Stimulated activated CD4-positive, alpha-beta T cell treated with anti-CD3 and anti-CD28 coated beads, Interleukin-15, amount 100 ng/mL, for 24 hours (primary cell): ENCODE data around the gene SMAD5.

Experiments
- DNase-seq: peaks from one replicate; pipeline ENCODE4 v3.0.0-alpha.2; 2020

Gene SMAD5

DNA sequence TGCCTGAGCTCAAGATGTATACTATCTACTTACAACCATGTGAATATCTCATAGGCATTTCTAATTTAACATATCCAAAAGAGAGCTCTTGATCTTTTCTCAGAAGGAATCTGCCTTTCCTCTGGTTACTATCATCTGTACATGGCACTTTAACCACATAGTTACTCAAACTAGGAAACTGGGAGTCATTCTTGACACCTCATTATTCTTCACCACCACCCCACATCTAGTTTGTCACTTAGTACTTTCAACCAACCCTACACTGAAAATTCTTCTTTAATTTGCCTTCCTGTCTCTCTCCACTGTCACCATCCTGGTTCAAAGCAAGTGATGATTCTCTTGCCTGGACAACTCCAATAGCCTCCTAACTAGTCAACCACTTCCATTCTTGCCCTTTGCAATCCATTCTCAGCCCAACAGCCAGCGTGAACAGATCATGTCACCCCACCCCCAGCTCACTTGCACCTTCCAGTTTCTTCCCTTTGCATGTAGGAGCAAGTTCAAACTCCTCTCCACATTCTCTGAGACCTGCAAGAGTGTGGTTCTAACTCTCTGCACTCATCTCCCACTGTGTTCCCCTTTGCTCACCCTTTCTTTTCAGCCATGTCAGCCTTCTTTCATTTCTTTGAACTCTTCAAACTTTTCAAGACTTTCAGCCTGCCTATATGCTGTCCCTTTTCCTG lies 17.3 kb upstream of the SMAD5 start:
- no peak for DNase-seq

DNA sequence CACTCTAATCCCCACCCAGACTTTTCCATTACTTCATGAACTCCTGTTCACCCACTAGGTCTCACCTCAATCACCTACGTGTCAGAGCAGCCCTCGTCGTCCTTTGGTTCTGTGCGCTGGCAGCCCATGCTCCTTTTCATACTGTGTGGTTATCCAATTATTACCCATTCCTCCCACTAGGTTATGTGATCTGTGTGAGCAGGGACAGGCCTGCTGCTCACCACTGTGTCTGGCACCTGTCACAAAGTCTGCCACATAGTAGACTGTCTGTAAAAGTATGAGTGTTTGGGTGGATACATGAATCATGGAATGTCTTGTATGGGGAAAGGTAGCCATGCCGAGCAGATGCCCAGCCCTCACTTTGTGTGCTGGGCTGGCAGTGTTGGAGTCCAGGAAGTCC lies 12.1 kb upstream of the SMAD5 start:
- DNase-seq = no peak

DNA sequence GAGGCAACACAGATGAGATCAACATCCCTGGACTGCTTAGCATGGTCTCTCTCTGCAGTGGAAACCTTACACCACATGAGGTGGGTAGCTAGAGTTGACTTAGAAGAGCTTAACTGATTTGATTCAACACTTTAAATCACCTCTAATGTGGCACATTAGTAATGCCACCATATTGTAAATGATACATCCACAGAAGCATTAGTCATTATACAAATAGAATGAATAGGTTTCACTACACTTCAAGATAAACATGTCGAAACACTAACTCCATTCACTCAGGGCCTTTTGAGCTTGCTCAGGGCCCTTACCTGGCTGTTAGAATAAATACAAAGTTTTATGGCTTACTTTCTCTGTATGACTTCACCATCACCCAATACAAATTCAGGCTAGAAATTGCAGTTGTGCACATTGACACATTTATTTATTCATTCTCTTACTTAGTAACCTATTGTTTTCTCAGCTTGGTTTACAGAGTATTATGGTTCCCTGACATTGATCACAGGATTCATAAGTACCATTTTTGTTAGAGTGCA lies 9.3 kb upstream of the SMAD5 start:
- no peak for DNase-seq

DNA sequence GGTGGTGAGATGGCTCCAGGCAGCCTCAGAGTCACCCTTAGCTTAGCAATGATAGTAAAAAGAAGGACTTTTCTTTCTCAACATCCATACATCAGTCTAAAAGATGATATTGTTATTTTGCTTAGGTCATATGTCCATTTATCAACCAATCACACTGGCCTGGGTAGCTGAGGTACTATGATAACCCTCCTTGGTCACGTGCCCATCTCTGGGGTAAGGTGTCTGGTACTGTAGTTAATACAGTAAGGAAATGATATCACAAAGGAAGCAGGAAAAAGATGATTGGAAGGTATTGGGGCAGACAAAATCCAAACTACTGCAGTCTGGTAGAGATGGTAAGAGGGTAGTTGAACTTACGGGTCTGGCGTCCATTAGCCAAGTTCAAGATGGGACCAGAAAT lies 5.1 kb upstream of the SMAD5 start:
- DNase-seq = no peak

DNA sequence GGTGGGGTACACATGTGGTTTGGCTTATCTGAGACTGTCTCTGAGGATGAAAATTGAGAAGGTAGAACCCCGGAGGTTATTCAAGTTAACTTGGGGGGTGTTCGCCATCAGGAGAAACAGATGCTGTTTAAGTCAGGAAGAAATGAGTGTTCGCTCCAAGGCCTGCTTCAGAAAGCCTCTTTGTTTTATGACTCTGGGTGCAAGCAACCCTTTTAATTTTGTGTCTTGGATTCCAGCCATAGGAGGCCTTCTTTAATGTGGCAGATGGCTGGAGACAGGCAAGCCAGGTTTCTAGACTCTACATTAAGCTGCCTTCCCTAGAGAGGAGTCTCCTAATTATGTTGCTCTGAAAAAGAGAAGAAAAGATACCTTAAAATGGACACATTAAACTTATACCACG lies 4.2 kb upstream of the SMAD5 start:
- DNase-seq = no peak

DNA sequence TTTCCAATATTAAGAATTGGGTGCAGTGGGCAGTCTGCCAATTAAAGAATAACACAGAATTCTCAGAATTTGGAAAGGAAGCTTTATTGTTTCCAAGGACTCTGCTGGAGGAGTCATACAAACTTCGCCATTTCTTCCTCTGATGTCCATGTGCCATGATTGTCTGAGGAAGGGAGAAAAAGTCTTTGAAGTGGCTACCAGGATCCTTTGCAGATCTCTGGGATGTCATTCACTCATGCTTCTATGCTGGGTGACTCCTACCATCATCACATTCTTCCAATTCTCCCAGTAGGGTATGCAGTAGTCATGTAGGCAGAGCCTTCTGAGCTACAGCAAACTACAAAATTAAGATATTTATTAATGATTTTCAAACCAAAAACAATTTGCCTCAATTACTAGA lies 3.2 kb upstream of the SMAD5 start:
- DNase-seq = no peak

DNA sequence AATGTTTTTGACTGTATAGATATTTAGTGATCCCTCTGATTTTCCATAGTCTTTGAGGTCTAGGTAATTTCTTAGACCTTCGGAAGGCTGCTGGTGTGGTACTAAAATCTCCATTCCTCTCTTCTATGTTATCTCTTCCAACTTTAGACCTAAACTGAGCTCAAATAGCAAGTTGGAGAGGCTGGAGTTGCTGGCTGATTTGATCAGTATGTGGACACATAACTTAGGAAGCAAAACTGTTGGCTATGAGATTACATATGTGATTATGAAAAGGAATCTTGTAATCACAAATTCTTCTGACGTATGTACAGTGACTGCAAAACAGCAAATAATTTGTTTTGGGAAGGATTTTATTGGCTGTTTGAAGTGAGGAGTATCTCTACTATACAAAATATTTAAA lies 2.1 kb upstream of the SMAD5 start:
- no peak for DNase-seq

DNA sequence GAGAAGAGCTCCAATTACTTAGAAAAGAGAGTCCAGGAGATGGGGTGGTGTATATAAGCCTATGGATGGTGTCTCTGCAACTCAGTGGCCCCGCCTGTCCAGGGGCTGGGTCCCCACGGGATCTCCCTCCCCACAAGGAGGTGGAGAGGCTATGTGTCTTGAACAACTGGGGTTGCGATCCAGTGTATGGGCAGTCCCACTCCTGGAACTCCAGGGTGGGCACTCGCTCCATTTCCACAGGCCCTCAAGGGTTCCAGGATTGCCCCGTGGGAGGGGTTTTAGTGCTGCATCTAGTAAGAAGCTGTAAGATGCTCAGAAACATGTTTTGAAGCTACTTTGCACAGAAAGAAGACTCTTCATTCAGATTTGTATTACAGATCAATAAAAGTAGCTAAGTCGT lies 558 bp upstream of the SMAD5 start:
- peak; percentile 4 for DNase-seq

DNA sequence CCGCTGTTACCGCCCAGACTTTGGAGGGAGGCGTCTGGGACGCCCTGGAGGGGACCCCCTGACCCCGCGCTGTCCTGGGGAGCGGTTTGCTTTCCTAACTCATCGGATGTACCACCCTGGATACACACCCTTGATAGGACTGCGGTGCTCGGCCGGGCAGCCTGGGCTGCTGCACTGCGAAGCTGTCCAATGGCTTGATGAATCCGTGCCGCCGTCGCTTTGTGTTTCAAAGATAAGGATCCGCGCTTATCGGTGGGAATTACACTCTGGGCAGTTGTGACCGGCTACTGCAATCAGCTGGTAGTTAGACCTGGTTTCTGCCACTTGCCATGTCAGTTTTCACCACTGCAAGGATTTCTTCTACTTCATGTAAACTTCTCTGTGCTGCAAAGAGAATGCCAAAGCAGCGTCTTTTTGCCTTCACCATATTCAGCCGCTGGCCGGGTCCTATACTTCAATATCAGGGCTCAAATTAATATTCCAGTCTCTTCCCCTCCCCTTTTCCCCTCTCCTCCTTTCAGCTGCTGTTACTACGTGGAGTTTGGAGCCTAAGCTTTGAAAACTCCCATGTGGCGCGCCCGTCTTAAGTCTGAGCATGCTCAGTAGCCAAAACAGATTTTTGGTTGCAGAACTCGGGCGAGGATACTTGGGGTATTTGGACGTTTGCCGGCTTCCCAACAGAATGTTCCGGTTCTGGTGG lies 727 bp downstream of the SMAD5 start:
- DNase-seq = peak; percentile 23

DNA sequence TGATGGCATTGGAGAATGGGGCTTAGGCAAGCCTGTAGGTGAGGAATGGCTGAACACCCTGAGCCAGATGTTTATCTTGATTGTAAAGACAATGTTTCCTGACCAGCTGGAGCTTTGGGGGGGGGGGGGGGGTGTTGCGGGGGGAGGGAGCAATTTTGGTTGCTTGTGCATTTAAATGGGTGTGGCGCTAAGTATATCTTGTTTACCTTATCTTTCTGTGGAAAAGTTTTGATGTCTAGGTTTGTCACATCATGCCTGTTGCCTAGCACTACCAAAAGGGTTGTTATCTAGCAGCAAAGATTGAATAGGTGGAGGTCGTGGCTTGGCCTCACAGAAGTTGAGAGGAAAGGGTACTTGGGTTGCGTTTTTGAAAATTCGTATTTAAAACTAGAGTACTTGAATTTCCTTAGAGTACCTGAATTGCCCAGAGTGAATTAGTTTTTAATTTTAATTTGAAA lies 1.3 kb downstream of the SMAD5 start:
- no peak for DNase-seq

DNA sequence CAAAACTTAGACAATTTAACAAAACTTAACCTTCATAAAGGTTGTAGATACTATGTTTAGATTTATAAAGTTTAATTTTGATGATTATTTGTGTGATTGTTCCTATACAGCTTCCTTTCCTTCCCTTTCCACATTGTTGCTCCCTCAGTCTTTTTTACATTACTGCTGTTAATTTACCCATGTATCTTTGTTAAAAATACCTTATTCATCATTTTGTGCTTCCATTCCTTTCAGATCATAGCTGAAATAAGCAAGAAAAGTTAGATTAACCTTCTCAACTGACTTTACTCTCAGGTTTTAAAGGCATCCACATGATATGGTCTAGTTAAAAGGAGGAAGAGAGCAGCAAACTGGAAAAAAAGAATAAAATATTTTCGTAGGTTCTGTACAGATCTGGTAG lies 2.0 kb downstream of the SMAD5 start:
- no peak for DNase-seq

DNA sequence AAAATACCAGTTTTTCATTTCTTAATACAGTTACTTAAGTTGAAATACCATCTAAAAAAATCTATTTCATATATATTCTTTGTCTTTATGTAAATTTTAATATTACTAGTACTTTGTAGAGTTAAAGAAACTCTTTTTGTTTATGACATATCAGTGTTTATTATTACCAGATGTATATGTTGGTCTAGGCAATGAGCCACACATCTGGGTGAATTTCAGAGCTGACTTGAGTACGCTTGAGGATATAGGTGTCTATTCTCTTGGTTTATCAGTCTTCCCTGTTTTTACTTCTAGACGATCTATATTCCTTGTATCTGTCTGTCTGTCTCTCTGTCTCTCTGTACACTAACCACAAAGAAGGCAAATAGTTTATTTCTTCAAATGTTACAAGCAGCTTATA lies 2.9 kb downstream of the SMAD5 start:
- no peak for DNase-seq

DNA sequence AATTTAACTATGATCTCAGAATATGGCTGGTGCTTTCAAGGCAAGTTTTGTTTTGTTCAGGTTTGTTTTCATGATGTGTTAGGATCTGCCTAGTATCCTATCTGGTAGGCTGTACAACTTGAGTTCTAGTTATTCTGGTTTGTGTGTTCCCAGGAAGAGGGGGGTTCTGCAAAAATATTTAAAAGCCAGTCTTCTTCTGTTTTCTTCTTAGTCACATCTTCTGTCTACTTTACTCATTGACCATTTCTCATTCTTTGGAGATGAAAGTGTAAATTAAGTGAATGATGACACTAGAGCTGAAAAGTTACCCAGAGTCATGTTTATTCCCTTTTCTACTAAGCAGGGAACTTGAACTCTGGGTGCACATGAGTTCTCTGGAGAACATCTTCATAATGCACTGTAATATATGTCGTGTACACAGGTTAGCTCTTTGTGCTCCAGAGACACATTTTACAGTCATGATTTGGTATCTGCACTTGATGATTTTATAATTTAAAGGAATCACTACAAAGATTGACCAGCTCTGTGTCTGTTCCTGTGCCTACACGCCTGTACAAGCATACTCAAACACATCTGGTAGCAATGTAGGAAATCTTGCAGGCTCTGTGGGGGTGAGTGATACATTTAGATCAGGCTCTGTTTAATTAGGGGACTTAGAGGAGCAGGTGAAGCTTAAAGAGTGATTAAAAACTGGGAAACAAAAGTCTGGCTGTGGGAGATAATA lies 5.0 kb downstream of the SMAD5 start:
- no peak for DNase-seq

DNA sequence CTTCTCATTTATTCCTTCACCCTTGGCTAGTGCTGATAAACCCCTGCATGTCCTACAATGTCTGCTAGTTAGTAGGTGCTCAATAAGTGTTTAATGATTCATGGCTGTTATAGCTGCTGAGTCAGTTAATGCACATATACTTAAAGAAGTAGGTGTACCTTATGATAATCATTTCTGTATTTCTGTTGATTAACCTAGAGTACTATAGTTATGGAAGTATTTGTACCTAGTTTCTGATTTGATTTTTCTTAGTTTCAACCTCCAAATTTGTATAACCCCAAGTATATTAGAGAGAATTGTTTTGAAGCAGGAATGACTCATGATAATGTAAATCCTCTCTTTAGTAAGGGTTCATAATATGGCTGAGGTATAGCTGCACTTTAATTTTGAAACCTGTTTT lies 8.9 kb downstream of the SMAD5 start:
- no peak for DNase-seq

DNA sequence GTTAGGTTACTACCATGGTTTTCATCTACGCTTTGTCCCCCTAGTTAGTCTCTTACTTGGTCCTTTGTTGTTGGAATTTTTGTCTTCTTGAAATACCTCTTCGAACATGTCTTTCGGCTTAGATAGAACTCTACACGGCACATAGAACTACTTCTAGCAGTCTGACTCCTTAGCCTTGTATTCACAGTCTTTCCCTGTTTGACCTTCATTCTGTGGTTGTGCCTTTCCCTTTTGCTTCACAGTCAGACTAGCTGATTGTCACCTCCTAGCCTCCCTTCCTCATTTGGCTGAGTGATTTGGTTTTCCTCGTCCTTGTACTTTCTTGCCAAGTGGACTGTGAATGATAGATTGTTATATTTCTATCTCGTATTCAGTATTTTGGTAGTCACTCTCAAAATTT lies 10.7 kb downstream of the SMAD5 start:
- DNase-seq = no peak

DNA sequence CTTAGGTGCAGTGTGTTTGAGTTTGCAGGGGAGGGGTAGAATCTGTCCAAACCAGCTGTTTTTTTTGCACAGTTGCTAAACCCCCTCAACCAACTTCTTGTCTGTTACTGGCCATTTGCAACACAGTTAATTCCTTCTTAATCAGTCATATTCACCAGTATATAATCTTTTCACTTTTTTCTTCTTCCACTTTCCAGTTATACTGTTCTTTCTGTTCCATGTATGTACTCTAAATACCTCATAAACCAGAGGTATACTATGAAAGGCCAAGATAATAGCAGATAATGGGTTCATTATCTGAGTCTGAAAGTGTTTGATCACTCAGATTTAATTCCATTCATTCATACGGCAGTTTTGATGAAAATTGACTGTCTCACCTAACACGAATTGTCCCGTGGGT lies 11.1 kb downstream of the SMAD5 start:
- no peak for DNase-seq

DNA sequence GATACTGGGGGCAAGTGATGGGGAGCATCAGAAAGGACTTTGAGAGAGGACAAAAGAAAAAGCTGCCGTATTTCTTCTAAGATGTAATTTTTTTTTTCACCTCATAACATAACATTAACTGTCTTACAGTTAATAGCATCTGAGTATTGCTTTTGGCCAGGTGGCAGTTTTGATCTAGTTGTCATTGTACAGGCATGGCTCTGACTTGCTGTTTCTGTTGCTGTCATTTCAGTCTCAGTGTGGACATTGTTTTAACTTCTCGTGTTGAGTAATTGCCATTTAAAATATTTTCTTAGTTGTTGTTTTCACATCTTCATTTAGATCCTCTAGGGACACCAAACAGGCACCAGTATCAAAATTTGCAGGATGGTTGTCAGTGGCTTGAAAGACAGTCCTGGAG lies 12.4 kb downstream of the SMAD5 start:
- DNase-seq = no peak

DNA sequence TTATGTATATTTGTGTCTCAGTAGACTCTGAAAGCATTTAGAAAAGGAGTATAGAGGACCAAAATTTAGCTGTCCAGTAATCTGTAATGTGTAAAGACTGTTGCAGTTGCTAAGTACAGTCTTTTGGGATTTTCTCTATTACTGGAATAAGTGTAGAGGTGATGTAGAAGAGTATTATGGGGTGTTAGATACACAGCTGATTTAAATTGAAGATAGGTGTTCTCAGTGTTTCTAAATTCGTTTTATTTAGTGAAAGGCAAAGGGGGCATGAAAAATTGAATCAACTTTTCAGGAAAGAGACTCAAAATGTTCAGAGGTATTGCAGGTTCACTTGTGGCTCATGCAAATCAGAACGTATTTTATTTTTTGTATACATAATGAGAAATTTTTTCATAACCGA lies 13.6 kb downstream of the SMAD5 start:
- no peak for DNase-seq

DNA sequence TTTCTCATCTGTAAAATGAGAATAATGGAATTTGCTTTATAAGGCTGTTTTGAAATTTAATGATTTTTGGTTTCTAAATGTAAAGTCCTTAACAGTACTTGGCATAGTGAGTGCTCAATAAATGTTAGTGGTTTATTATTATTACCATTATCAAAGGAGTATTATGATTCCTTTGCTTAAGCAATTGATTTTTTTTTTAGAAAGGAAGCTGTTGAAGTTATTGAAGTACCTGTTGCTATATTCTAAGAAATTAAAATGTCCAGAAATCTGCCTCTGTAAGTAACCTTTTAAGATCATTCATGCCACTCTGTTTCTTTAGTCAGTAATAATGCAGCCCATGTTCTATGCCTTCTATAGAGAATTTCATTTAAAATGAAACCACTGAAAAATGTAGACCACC lies 15.0 kb downstream of the SMAD5 start:
- DNase-seq = no peak

DNA sequence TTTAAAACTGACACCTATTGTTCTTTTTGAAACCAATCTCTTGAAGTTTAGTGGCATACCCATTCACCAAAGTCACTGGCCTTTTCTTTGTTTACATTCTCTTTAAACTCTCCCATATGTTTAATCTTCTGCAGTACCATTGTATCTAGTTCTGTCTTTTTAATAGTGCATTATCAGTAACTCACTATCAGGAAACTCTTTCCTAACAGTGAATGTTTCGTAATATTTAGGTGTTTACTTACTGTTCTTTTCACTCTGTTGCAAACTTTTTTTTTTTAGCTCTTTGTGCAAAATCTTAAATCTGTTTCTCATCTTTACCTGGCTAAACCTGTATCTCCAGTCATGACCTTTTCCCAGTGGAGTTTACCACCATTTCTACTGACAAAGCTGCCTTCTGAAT lies 17.2 kb downstream of the SMAD5 start:
- no peak for DNase-seq

DNA sequence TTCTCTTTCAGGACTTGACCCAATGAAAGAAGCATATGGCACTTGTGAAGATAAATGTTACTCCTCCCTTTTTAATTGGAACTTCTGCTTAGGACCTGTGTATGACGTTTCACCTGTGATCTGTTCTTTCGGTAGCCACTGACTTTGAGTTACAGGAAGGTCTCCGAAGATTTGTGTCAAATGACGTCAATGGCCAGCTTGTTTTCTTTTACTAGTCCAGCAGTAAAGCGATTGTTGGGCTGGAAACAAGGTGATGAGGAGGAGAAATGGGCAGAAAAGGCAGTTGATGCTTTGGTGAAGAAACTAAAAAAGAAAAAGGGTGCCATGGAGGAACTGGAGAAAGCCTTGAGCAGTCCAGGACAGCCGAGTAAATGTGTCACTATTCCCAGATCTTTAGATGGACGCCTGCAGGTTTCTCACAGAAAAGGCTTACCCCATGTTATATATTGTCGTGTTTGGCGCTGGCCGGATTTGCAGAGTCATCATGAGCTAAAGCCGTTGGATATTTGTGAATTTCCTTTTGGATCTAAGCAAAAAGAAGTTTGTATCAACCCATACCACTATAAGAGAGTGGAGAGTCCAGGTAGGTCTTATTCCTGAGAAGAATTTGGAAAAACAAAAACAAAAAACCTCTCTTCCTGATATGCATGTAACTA lies 21.1 kb downstream of the SMAD5 start:
- DNase-seq = no peak

DNA sequence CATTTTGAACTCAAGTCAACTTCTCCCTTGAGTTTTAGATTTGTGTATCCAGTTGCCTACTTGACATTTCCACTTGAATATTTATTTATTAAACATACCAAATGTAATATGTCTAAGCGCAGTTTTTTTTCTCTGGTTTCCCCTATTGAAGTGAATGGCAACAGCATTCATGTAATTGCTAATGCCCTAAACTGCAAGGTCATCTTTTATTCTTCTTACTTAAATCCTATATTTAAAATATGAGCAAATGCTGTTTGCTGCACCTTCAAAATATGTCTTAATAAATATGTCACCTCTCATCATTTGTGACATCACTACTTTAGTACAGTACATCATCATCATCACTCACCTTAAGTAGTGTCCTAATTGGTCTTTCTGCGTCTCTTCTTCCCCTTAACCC lies 22.4 kb downstream of the SMAD5 start:
- no peak for DNase-seq

DNA sequence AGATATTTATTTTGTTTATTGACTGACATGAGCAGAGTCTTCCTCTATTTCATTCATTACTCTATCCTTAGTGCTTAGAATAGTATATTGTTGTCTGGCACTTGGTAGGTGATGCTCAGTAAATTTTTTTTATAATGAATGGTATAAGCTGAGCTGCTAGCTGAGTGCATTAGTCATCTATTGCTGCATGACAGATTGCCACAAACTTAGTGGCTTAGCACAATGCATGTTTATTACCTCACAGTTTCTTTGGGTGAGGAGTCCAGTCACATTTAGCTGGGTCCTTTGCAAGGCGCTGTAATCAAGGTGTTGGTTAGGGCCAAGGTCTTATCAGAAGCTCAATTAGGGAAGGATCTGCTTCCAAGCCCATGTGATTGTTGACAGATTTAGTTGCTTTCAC lies 23.1 kb downstream of the SMAD5 start:
- no peak for DNase-seq

DNA sequence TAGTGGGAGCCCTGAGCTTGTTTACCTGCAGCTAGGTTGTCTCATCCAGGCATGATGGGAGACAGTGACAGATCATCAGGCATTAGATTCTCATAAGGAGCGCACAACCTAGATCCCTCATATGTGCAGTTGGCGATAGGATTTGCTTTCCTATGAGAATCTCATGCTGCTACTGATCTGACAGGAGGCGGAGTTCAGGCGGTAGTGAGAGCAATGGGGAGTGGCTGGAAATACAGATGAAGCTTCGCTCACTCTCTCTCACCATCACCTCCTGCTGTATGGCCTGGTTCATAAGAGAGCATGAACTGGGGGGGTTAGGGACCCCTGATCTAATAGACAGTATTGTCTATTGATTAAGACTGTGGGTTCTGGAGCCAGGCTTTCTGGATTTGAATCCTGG lies 24.9 kb downstream of the SMAD5 start:
- no peak for DNase-seq
